Activated CD4-positive, alpha-beta T cell treated with anti-CD3 and anti-CD28 coated beads for 36 hours (primary cell): ENCODE measurements around the gene TMEM132D. TPM values are rescaled to one million over a fixed set of nuclear protein-coding genes. Genes with fewer than 3 reads are reported as not detected.

Experiments used
- ATAC-seq: fragments of 200-7000 bp; cut with Tn5 transposase; one replicate; pipeline ENCODE4 v1.10.0; 2021; ENCODE audit warnings: mild to moderate bottlenecking, moderate library complexity
- CTCF ChIA-PET: fragments of 350-600 bp; sonication (Branson Sonifier 250); formaldehyde crosslinking; loops from one replicate; lab custom pipeline; 2021; ENCODE audit warnings: antibody characterized with exemption; lab: Charles Lee
- POLR2A ChIA-PET: fragments of 350-600 bp; sonication (Branson Sonifier 250); formaldehyde crosslinking; loops from one replicate; lab custom pipeline; 2021; ENCODE audit warnings: antibody characterized with exemption, inconsistent platforms; lab: Charles Lee
- DNase-seq: peaks from one replicate; pipeline ENCODE4 v3.0.0-alpha.2; 2020
- H3K27ac Mint-ChIP-seq: one replicate; pipeline ENCODE4 v1.8.0; 2021; ENCODE audit warnings: mixed read lengths
- H3K27me3 Mint-ChIP-seq: one replicate; pipeline ENCODE4 v1.8.0; 2021; ENCODE audit warnings: mixed read lengths
- H3K36me3 Mint-ChIP-seq: one replicate; pipeline ENCODE4 v1.8.0; 2021; ENCODE audit warnings: low read depth, mixed read lengths
- H3K4me1 Mint-ChIP-seq: one replicate; pipeline ENCODE4 v1.8.0; 2021; ENCODE audit warnings: mixed read lengths
- H3K4me3 Mint-ChIP-seq: one replicate; pipeline ENCODE4 v1.8.0; 2021; ENCODE audit warnings: mild to moderate bottlenecking, moderate library complexity, mixed read lengths
- H3K9me3 Mint-ChIP-seq: one replicate; pipeline ENCODE4 v1.8.0; 2021; ENCODE audit warnings: low read depth, mixed read lengths
- intact Hi-C, 2 experiments: fragments of 100-400 bp; cut with DNase I in 1 of 2; cut with micrococcal nuclease in 1 of 2; formaldehyde crosslinking; loops; one replicate each; pipeline versions ENCODE4 v1.14.2 to v1.15.1; 2022 to 2024; cut with DNase I, micrococcal nuclease
- total RNA-seq, 2 experiments: library from RNA; stranded (reverse); gene quantifications; one replicate each; pipeline ENCODE4 v1.2.3, GENCODE V29; 2021

The TMEM132D gene
- total RNA-seq, 2 experiments from 2014 or later, result not detected

- Mint-ChIP-seq H3K9me3 (peaks cover 14% of the 10 kb centered on the region), H3K36me3 (no peaks in the 10 kb centered on the region), H3K27ac (no peak overlapping the region), H3K27me3 (no peaks in the 10 kb centered on the region), H3K4me3 (no peak overlapping the region), H3K4me1 (no peaks in the 10 kb centered on the region)
- ATAC-seq (no peak), DNase-seq (no peak)
- ChIA-PET CTCF (no interaction called here), POLR2A (no interaction called here)
- intact Hi-C loops, result no loop called here
Observed at GRCh38 chr12:129676411-129676810, 227.4 kb downstream of the TMEM132D start.

- H3K9me3 Mint-ChIP-seq, result peaks cover 10% of the 10 kb centered on the region
- DNase-seq (no peak), ATAC-seq (no peak)
- intact Hi-C loops, result no loop called here
- CTCF ChIA-PET, result no interaction called here
- H3K27me3 Mint-ChIP-seq, result no peaks in the 10 kb centered on the region
- H3K4me1 Mint-ChIP-seq, result no peaks in the 10 kb centered on the region
- no peak overlapping the region for H3K4me3 Mint-ChIP-seq
- H3K27ac Mint-ChIP-seq, result no peak overlapping the region
- POLR2A ChIA-PET, result no interaction called here
- no peaks in the 10 kb centered on the region for H3K36me3 Mint-ChIP-seq
Observed at GRCh38 chr12:129675947-129676346, 227.9 kb downstream of the TMEM132D start.

GRCh38 chr12:129675496-129675895 is 228.3 kb downstream of the TMEM132D start:
- no peak for ATAC-seq
- H3K9me3 Mint-ChIP-seq, result peaks cover 8% of the 10 kb centered on the region
- no peaks in the 10 kb centered on the region for H3K4me1 Mint-ChIP-seq
- no peaks in the 10 kb centered on the region for H3K36me3 Mint-ChIP-seq
- ChIA-PET POLR2A (no interaction called here), CTCF (no interaction called here)
- intact Hi-C loops, result no loop called here
- H3K27ac Mint-ChIP-seq, result no peak overlapping the region
- H3K4me3 Mint-ChIP-seq, result no peak overlapping the region
- no peak for DNase-seq
- H3K27me3 Mint-ChIP-seq, result no peaks in the 10 kb centered on the region

GRCh38 chr12:129673806-129674205 is 230.0 kb downstream of the TMEM132D start:
- ChIA-PET POLR2A (no interaction called here), CTCF (no interaction called here)
- no peaks in the 10 kb centered on the region for H3K27me3 Mint-ChIP-seq
- ATAC-seq (no peak), DNase-seq (no peak)
- H3K4me1 Mint-ChIP-seq, result no peaks in the 10 kb centered on the region
- peaks cover 6% of the 10 kb centered on the region for H3K9me3 Mint-ChIP-seq
- no peak overlapping the region for H3K4me3 Mint-ChIP-seq
- no peaks in the 10 kb centered on the region for H3K36me3 Mint-ChIP-seq
- intact Hi-C loops, result no loop called here
- H3K27ac Mint-ChIP-seq, result no peak overlapping the region

GRCh38 chr12:129672110-129672509 is 231.7 kb downstream of the TMEM132D start:
- H3K27me3 Mint-ChIP-seq, result no peaks in the 10 kb centered on the region
- ChIA-PET POLR2A (no interaction called here), CTCF (interaction anchor here (0.7 kb wide), 1 partner anchor 1044 kb away, joined by 3 read pairs; no protein-coding TSS in a partner anchor)
- no peak for ATAC-seq
- DNase-seq, result no peak
- intact Hi-C loops, result no loop called here
- no peaks in the 10 kb centered on the region for H3K36me3 Mint-ChIP-seq
- H3K4me3 Mint-ChIP-seq, result no peak overlapping the region
- no peak overlapping the region for H3K27ac Mint-ChIP-seq
- peaks cover 4% of the 10 kb centered on the region for H3K9me3 Mint-ChIP-seq
- no peaks in the 10 kb centered on the region for H3K4me1 Mint-ChIP-seq

- Mint-ChIP-seq H3K4me1 (no peaks in the 10 kb centered on the region), H3K27me3 (no peaks in the 10 kb centered on the region), H3K9me3 (peaks cover 3% of the 10 kb centered on the region), H3K4me3 (no peak overlapping the region), H3K36me3 (no peaks in the 10 kb centered on the region), H3K27ac (no peak overlapping the region)
- no peak for DNase-seq
- POLR2A ChIA-PET, result interaction anchor here (0.7 kb wide), 1 partner anchor 181 kb away, joined by 5 read pairs; no protein-coding TSS in a partner anchor
- intact Hi-C loops, result no loop called here
- CTCF ChIA-PET, result no interaction called here
- ATAC-seq, result no peak
Observed at GRCh38 chr12:129670256-129670920, 233.4 kb downstream of the TMEM132D start.

- Mint-ChIP-seq H3K4me1 (no peaks in the 10 kb centered on the region), H3K4me3 (no peak overlapping the region), H3K27me3 (no peaks in the 10 kb centered on the region), H3K27ac (no peak overlapping the region), H3K36me3 (no peaks in the 10 kb centered on the region), H3K9me3 (peaks cover 6% of the 10 kb centered on the region)
- intact Hi-C loops, result no loop called here
- ATAC-seq (no peak), DNase-seq (no peak)
- ChIA-PET POLR2A (no interaction called here), CTCF (interaction anchor here (0.6 kb wide), 1 partner anchor 39 kb away, joined by 3 read pairs; no protein-coding TSS in a partner anchor)
Observed at GRCh38 chr12:129665414-129665813, 238.4 kb downstream of the TMEM132D start.

- Mint-ChIP-seq H3K27ac (no peak overlapping the region), H3K9me3 (peaks cover 5% of the 10 kb centered on the region), H3K4me3 (no peak overlapping the region), H3K36me3 (no peaks in the 10 kb centered on the region), H3K4me1 (no peaks in the 10 kb centered on the region), H3K27me3 (no peaks in the 10 kb centered on the region)
- ChIA-PET POLR2A (no interaction called here), CTCF (no interaction called here)
- ATAC-seq (no peak), DNase-seq (no peak)
- intact Hi-C loops, result no loop called here
Observed at GRCh38 chr12:129662234-129662633, 241.6 kb downstream of the TMEM132D start.

GRCh38 chr12:129660946-129661345 is 242.9 kb downstream of the TMEM132D start:
- Mint-ChIP-seq H3K27ac (no peak overlapping the region), H3K36me3 (no peaks in the 10 kb centered on the region), H3K27me3 (no peaks in the 10 kb centered on the region), H3K9me3 (peaks cover 4% of the 10 kb centered on the region), H3K4me3 (no peak overlapping the region), H3K4me1 (no peaks in the 10 kb centered on the region)
- ATAC-seq, result no peak
- intact Hi-C loops, result no loop called here
- CTCF ChIA-PET, result interaction anchor here (0.5 kb wide), 1 partner anchor 1498 kb away, joined by 3 read pairs; no protein-coding TSS in a partner anchor
- POLR2A ChIA-PET, result no interaction called here
- DNase-seq, result no peak

- POLR2A ChIA-PET, result no interaction called here
- peaks cover 2% of the 10 kb centered on the region for H3K9me3 Mint-ChIP-seq
- intact Hi-C loops, result no loop called here
- ATAC-seq (no peak), DNase-seq (no peak)
- CTCF ChIA-PET, result interaction anchor here (0.7 kb wide), 1 partner anchor 1180 kb away, joined by 3 read pairs; no protein-coding TSS in a partner anchor
- H3K36me3 Mint-ChIP-seq, result no peaks in the 10 kb centered on the region
- no peak overlapping the region for H3K27ac Mint-ChIP-seq
- H3K4me3 Mint-ChIP-seq, result no peak overlapping the region
- H3K4me1 Mint-ChIP-seq, result no peaks in the 10 kb centered on the region
- H3K27me3 Mint-ChIP-seq, result no peaks in the 10 kb centered on the region
Observed at GRCh38 chr12:129659961-129660622, 243.7 kb downstream of the TMEM132D start.

GRCh38 chr12:129657179-129657578 is 246.6 kb downstream of the TMEM132D start:
- no peak for ATAC-seq
- intact Hi-C loops, result no loop called here
- Mint-ChIP-seq H3K4me3 (no peak overlapping the region), H3K9me3 (peaks cover 5% of the 10 kb centered on the region), H3K4me1 (no peaks in the 10 kb centered on the region), H3K27me3 (no peaks in the 10 kb centered on the region), H3K36me3 (no peaks in the 10 kb centered on the region), H3K27ac (no peak overlapping the region)
- POLR2A ChIA-PET, result no interaction called here
- no peak for DNase-seq
- CTCF ChIA-PET, result no interaction called here

GRCh38 chr12:129651951-129652350 is 251.9 kb downstream of the TMEM132D start:
- intact Hi-C loops, result no loop called here
- Mint-ChIP-seq H3K4me1 (no peaks in the 10 kb centered on the region), H3K9me3 (peaks cover 11% of the 10 kb centered on the region), H3K36me3 (no peaks in the 10 kb centered on the region), H3K27ac (no peak overlapping the region), H3K4me3 (no peak overlapping the region), H3K27me3 (no peaks in the 10 kb centered on the region)
- CTCF ChIA-PET, result no interaction called here
- POLR2A ChIA-PET, result no interaction called here
- no peak for ATAC-seq
- no peak for DNase-seq
